Adrenal gland (tissue), 12 donors: ENCODE results near the gene FAAP100. TPM values are rescaled to one million over a fixed set of nuclear protein-coding genes. Genes with fewer than 3 reads are reported as not detected.

Experiments
- DNase-seq, 7 donors: peaks; one replicate each; pipeline ENCODE4 v3.0.0-alpha.2; 2019 to 2020
- H3K27ac ChIP-seq, 5 donors: fragments of 200-600 bp; sonication (generic) in 4 of 5; 1 replicate in 3 of 5; 2 replicates in 2 of 5; pipeline versions ENCODE4 v1.5.1 to v1.8.0; 2016 to 2020; ENCODE audit warnings: mild to moderate bottlenecking in 1 of 5
- H3K27me3 ChIP-seq: fragments of 200-600 bp; 2 replicates; pipeline ENCODE4 v1.8.0; 2021
- H3K36me3 ChIP-seq, 2 donors: fragments of 200-600 bp; replicated peaks in 1 of 2; 1 replicate in 1 of 2; 2 replicates in 1 of 2; pipeline versions ENCODE4 v1.5.1 to v1.8.0; 2018 to 2022
- H3K4me1 ChIP-seq, 2 donors: fragments of 200-600 bp; replicated peaks in 1 of 2; 1 replicate in 1 of 2; 2 replicates in 1 of 2; pipeline versions ENCODE4 v1.5.1 to v1.8.0; 2018 to 2021
- H3K4me3 ChIP-seq, 4 donors: fragments of 200-600 bp; sonication (generic) in 3 of 4; one replicate each; pipeline ENCODE4 v1.5.1; 2016 to 2018
- H3K9me3 ChIP-seq, 3 donors: fragments of 200-600 bp; sonication (generic) in 1 of 3; replicated peaks in 1 of 3; 1 replicate in 2 of 3; 2 replicates in 1 of 3; pipeline versions ENCODE4 v1.5.1 to v1.8.0; 2016 to 2021
- CTCF ChIP-seq, 6 experiments: fragments of 450-650 bp in 4 of 6; fragments of 200-600 bp in 2 of 6; sonication (generic) in 1 of 6; IDR thresholded peaks; 1 replicate in 5 of 6; 2 replicates in 1 of 6; pipeline versions ENCODE4 v1.5.1 to v1.8.0; 2016 to 2021; ENCODE audit warnings: antibody characterized with exemption in 6 of 6, mild to moderate bottlenecking in 2 of 6, moderate library complexity in 1 of 6
- POLR2A ChIP-seq, 2 donors: fragments of 450-650 bp; IDR thresholded peaks; one replicate each; pipeline ENCODE4 v1.6.1; 2017; ENCODE audit warnings: antibody characterized with exemption in 2 of 2, mild to moderate bottlenecking in 2 of 2, moderate library complexity in 1 of 2
- WGBS, 4 donors: extraction: QIAGEN DNeasy Blood & Tissue Kit in 2 of 4; methylation state at CpG; one replicate each; pipeline versions ENCODE4 v1.1.5 to v1.1.7; 2013 to 2017; 5-methylcytosine and 5-hydroxymethylcytosine counted together
- intact Hi-C, 2 donors: fragments of 100-400 bp; cut with DNase I; formaldehyde crosslinking; loops; one replicate each; pipeline versions ENCODE4 v1.14.1 to v1.15.0; 2022 to 2023
- polyA plus RNA-seq, 3 donors: library from polyadenylated mRNA; stranded (reverse); fragments of 200-250 nt in 2 of 3; fragments of 350-450 nt in 1 of 3; fragmentation: Illumina TruSeq in 1 of 3; extraction: RNeasy Lipid Tissue Mini Kit (QIAGEN cat#74804) in 1 of 3; gene quantifications; one replicate each; pipeline ENCODE4 v1.2.3, GENCODE V29; 2013 to 2014
- total RNA-seq, 9 donors: library from RNA; depleted of rRNA in 4 of 9; stranded (reverse); fragments of >200 nt in 4 of 9; fragments of 120-200 nt in 1 of 9; fragmentation: NEBNext Ultra II Directional in 1 of 9; extraction: Animal tissue kit (Norgen Biotek cat#: 25700) in 1 of 9; gene quantifications; one replicate each; pipeline versions ENCODE4 v1.1.0 to v1.2.4, GENCODE V29; 2013 to 2023
- donor health status: healthy with polysubstance abuse.
- donor health status: Bipolar disorder and iron deficiency.
- donor health status: DM: yes; HTN: yes; CAD: no.
- donor health status: DM: no; HTN: no; CAD: no.
- donor health status: DM: no; HTN: no; CAD: no.
- donor health status: DM: yes; HTN: yes; CAD: no.

FAAP100 gene
- total and polyA plus RNA-seq, 12 donors: 2.5 to 89.0 (median 31.7) TPM

- no peaks in the 10 kb centered on the region for H3K9me3 ChIP-seq
- H3K36me3 ChIP-seq: peaks cover 0 to 86% of the 10 kb centered on the region in 2 donors
- peaks cover 14 to 24% of the 10 kb centered on the region in 2 donors for H3K4me1 ChIP-seq
- H3K27ac ChIP-seq: peak overlapping the region; percentile 37 to 92 (median 74)
- intact Hi-C loops: no loop called here
- DNase-seq: no peak
- TF ChIP-seq CTCF (IDR thresholded peaks at IDR 0.05) (no peak), POLR2A (IDR thresholded peaks at IDR 0.05) (no peak)
- no peaks in the 10 kb centered on the region for H3K27me3 ChIP-seq
- 42 to 54% (median 46%) methylated on average over 4 of the region's 4 CpGs for WGBS, 4 donors
- H3K4me3 ChIP-seq: peak overlapping the region in 1 of 4 donors; percentile 16
Observed at GRCh38 chr17:81567191-81567590, 15.0 kb upstream of the FAAP100 start.

GRCh38 chr17:81566461-81567126, 14.4 kb upstream of the FAAP100 start:
- Histone ChIP-seq H3K4me1 (peaks cover 14 to 24% of the 10 kb centered on the region in 2 donors), H3K36me3 (peaks cover 0 to 87% of the 10 kb centered on the region in 2 donors), H3K27ac (peak overlapping the region; percentile 37 to 92 (median 74)), H3K9me3 (no peaks in the 10 kb centered on the region), H3K4me3 (peak overlapping the region in 1 of 4 donors; percentile 28), H3K27me3 (no peaks in the 10 kb centered on the region)
- peak; percentile 74 to 90 (median 87) for DNase-seq
- 3 to 9% (median 4%) methylated on average over 8 of the region's 8 CpGs for WGBS, 4 donors
- TF ChIP-seq CTCF (IDR thresholded peaks at IDR 0.05): peak in 1 of 6 experiments; percentile 14
- TF ChIP-seq POLR2A (IDR thresholded peaks at IDR 0.05): peak in 1 of 2 donors; percentile 37
- intact Hi-C loops: no loop called here

- DNase-seq: no peak
- Histone ChIP-seq H3K27me3 (no peaks in the 10 kb centered on the region), H3K36me3 (peaks cover 0 to 85% of the 10 kb centered on the region in 2 donors), H3K4me3 (no peak overlapping the region), H3K9me3 (no peaks in the 10 kb centered on the region), H3K27ac (peak overlapping the region in 2 of 5 donors; percentile 74 to 92), H3K4me1 (peaks cover 14 to 24% of the 10 kb centered on the region in 2 donors)
- no peak for TF ChIP-seq POLR2A (IDR thresholded peaks at IDR 0.05)
- no peak for TF ChIP-seq CTCF (IDR thresholded peaks at IDR 0.05)
- intact Hi-C loops: no loop called here
- 92 to 94% (median 93%) methylated on average over 5 to 16 of the region's 16 CpGs for WGBS, 4 donors
Observed at GRCh38 chr17:81565231-81565630, 13.1 kb upstream of the FAAP100 start.

- no peaks in the 10 kb centered on the region for H3K27me3 ChIP-seq
- 91 to 93% (median 91%) methylated on average over 17 of the region's 17 CpGs for WGBS, 4 donors
- intact Hi-C loops: no loop called here
- peak overlapping the region in 1 of 5 donors; percentile 74 for H3K27ac ChIP-seq
- TF ChIP-seq CTCF (IDR thresholded peaks at IDR 0.05): no peak
- TF ChIP-seq POLR2A (IDR thresholded peaks at IDR 0.05): no peak
- no peaks in the 10 kb centered on the region for H3K9me3 ChIP-seq
- peaks cover 0 to 85% of the 10 kb centered on the region in 2 donors for H3K36me3 ChIP-seq
- no peak overlapping the region for H3K4me3 ChIP-seq
- no peak for DNase-seq
- H3K4me1 ChIP-seq: peaks cover 14 to 24% of the 10 kb centered on the region in 2 donors
Observed at GRCh38 chr17:81564778-81565177, 12.6 kb upstream of the FAAP100 start.
